Nephron (organoid): ENCODE results near the gene KLHL40.

ENCODE experiments used
- H3K27ac Mint-ChIP-seq, 3 experiments: 2 replicates each; pipeline ENCODE4 v1.8.0; 2020; ENCODE audit warnings: mixed read lengths in 3 of 3, mild to moderate bottlenecking in 2 of 3, moderate library complexity in 1 of 3
- H3K27me3 Mint-ChIP-seq: 2 replicates; pipeline ENCODE4 v1.8.0; 2021; ENCODE audit warnings: low read depth, mild to moderate bottlenecking, moderate library complexity, mixed read lengths
- H3K36me3 Mint-ChIP-seq: 2 replicates; pipeline ENCODE4 v1.8.0; 2020; ENCODE audit warnings: low read depth, mixed read lengths
- H3K4me1 Mint-ChIP-seq: 2 replicates; pipeline ENCODE4 v1.8.0; 2020; ENCODE audit warnings: mixed read lengths
- H3K4me3 Mint-ChIP-seq, 3 experiments: 2 replicates each; pipeline ENCODE4 v1.8.0; 2020; ENCODE audit warnings: mild to moderate bottlenecking in 3 of 3, mixed read lengths in 3 of 3, moderate library complexity in 2 of 3
- H3K9me3 Mint-ChIP-seq: 2 replicates; pipeline ENCODE4 v1.8.0; 2020; ENCODE audit warnings: mixed read lengths
- TF ChIP-seq, protein P1 (sequence below), 3 experiments: fragments of 200-600 bp; sonication (generic); IDR thresholded peaks; one replicate each; pipeline ENCODE4 v1.5.0; 2021; ENCODE audit warnings: antibody characterized with exemption in 3 of 3; ENCODE audit not compliant: unreplicated experiment in 3 of 3

The KLHL40 gene

GRCh38 chr3:42723219-42723618 is 37.9 kb downstream of the KLHL40 start:
- Mint-ChIP-seq H3K27me3 (no peaks in the 10 kb centered on the region), H3K9me3 (no peaks in the 10 kb centered on the region), H3K27ac (no peak overlapping the region), H3K36me3 (no peaks in the 10 kb centered on the region), H3K4me3 (no peak overlapping the region), H3K4me1 (no peaks in the 10 kb centered on the region)
- TF ChIP-seq, protein P1, sequence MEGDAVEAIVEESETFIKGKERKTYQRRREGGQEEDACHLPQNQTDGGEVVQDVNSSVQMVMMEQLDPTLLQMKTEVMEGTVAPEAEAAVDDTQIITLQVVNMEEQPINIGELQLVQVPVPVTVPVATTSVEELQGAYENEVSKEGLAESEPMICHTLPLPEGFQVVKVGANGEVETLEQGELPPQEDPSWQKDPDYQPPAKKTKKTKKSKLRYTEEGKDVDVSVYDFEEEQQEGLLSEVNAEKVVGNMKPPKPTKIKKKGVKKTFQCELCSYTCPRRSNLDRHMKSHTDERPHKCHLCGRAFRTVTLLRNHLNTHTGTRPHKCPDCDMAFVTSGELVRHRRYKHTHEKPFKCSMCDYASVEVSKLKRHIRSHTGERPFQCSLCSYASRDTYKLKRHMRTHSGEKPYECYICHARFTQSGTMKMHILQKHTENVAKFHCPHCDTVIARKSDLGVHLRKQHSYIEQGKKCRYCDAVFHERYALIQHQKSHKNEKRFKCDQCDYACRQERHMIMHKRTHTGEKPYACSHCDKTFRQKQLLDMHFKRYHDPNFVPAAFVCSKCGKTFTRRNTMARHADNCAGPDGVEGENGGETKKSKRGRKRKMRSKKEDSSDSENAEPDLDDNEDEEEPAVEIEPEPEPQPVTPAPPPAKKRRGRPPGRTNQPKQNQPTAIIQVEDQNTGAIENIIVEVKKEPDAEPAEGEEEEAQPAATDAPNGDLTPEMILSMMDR (IDR thresholded peaks at IDR 0.05; ENCODE audit: unreplicated experiment in 3 of 3): no peak

- Mint-ChIP-seq H3K9me3 (no peaks in the 10 kb centered on the region), H3K36me3 (no peaks in the 10 kb centered on the region), H3K4me1 (peaks cover 8% of the 10 kb centered on the region), H3K27ac (no peak overlapping the region), H3K27me3 (peaks cover 5% of the 10 kb centered on the region), H3K4me3 (no peak overlapping the region)
- TF ChIP-seq, protein P1 (IDR thresholded peaks at IDR 0.05; ENCODE audit: unreplicated experiment in 3 of 3): no peak
Measured at GRCh38 chr3:42725454-42725853, 40.1 kb downstream of the KLHL40 start.

- H3K27ac Mint-ChIP-seq: no peak overlapping the region
- no peaks in the 10 kb centered on the region for H3K9me3 Mint-ChIP-seq
- H3K4me3 Mint-ChIP-seq: no peak overlapping the region
- H3K36me3 Mint-ChIP-seq: no peaks in the 10 kb centered on the region
- H3K4me1 Mint-ChIP-seq: peaks cover 8% of the 10 kb centered on the region
- peaks cover 11% of the 10 kb centered on the region for H3K27me3 Mint-ChIP-seq
- TF ChIP-seq, protein P1 (IDR thresholded peaks at IDR 0.05; ENCODE audit: unreplicated experiment in 3 of 3): no peak
Measured at GRCh38 chr3:42728056-42728455, 42.7 kb downstream of the KLHL40 start.

DNA sequence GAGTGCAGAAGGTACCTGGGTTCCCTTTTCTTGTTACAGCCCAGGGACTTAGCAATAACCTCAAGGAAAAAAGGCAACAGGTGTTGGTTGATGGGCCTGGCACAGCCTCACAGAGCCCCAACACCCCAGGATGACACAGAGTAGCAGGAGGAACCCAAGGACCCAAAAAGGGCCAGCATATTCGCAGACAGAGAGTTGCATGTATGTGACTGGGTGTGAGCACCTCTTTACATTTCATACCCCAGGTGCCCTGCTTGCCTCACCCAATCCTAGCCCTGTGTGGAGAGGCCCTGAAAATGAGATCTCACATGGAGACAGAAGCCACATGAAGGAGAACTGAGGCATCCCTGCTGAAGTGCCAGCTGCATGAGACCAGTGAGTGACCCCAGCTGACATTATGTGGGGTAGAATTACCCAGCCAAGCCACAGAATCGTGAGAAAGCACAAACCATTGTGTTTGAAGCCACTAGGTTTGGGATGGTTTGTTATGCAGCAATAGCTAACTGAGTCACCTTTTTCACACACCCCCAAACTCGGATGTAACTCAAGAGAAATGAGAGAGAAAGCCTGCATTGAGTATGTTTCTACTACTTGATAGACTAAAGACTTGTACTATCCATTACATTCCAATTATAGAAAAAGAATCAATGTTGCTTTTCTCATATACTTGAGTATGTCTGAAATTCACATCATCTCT is 43.5 kb downstream of the KLHL40 start:
- peaks cover 8% of the 10 kb centered on the region for H3K4me1 Mint-ChIP-seq
- H3K27me3 Mint-ChIP-seq: peaks cover 11% of the 10 kb centered on the region
- TF ChIP-seq, protein P1 (IDR thresholded peaks at IDR 0.05; ENCODE audit: unreplicated experiment in 3 of 3): no peak
- H3K36me3 Mint-ChIP-seq: no peaks in the 10 kb centered on the region
- H3K4me3 Mint-ChIP-seq: no peak overlapping the region
- no peaks in the 10 kb centered on the region for H3K9me3 Mint-ChIP-seq
- H3K27ac Mint-ChIP-seq: no peak overlapping the region

GRCh38 chr3:42729404-42730145 is 44.2 kb downstream of the KLHL40 start:
- Mint-ChIP-seq H3K27ac (no peak overlapping the region), H3K36me3 (no peaks in the 10 kb centered on the region), H3K9me3 (no peaks in the 10 kb centered on the region), H3K4me1 (peaks cover 8% of the 10 kb centered on the region), H3K27me3 (peaks cover 14% of the 10 kb centered on the region), H3K4me3 (no peak overlapping the region)
- TF ChIP-seq, protein P1 (IDR thresholded peaks at IDR 0.05; ENCODE audit: unreplicated experiment in 3 of 3): no peak
